Ovary (tissue), 9 donors: ENCODE results near the gene FAM184B. TPM values are rescaled to one million over a fixed set of nuclear protein-coding genes. Genes with fewer than 3 reads are reported as not detected.

ENCODE experiments used
- DNase-seq, 5 donors: peaks; one replicate each; pipeline ENCODE4 v3.0.0-alpha.2; 2019 to 2020
- H3K27ac ChIP-seq, 2 donors: fragments of 200-600 bp; one replicate each; pipeline versions ENCODE4 v1.5.1 to v1.8.0; 2019 to 2022
- H3K27me3 ChIP-seq: fragments of 200-600 bp; one replicate; pipeline ENCODE4 v1.8.0; 2022
- H3K36me3 ChIP-seq: fragments of 200-600 bp; sonication (generic); one replicate; pipeline ENCODE4 v1.5.1; 2019
- H3K4me1 ChIP-seq: one replicate; pipeline ENCODE4 v1.8.1; 2013; ENCODE audit warnings: mild to moderate bottlenecking, moderate library complexity; ENCODE audit not compliant: insufficient read depth
- H3K4me3 ChIP-seq: fragments of 200-600 bp; sonication (generic); one replicate; pipeline ENCODE4 v1.5.1; 2017
- H3K9me3 ChIP-seq, 2 donors: fragments of 200-600 bp in 1 of 2; sonication (generic) in 1 of 2; one replicate each; pipeline versions ENCODE4 v1.5.1 to v1.8.1; 2013 to 2019; ENCODE audit warnings: mild to moderate bottlenecking in 1 of 2, moderate library complexity in 1 of 2
- EP300 ChIP-seq: sonication (generic); formaldehyde crosslinking; IDR thresholded peaks from one replicate; pipeline ENCODE4 v1.6.1; 2017; ENCODE audit warnings: antibody characterized with exemption
- POLR2A ChIP-seq: fragments of 450-650 bp; IDR thresholded peaks from one replicate; pipeline ENCODE4 v1.6.1; 2017; ENCODE audit warnings: antibody characterized with exemption, mild to moderate bottlenecking, moderate library complexity
- WGBS, 3 donors: extraction: QIAGEN DNeasy Blood & Tissue Kit in 1 of 3; methylation state at CpG; one replicate each; pipeline versions ENCODE4 v1.1.5 to v1.1.7; 2013 to 2017; 5-methylcytosine and 5-hydroxymethylcytosine counted together
- intact Hi-C, 4 donors: fragments of 100-400 bp; cut with DNase I; formaldehyde crosslinking; loops; one replicate each; pipeline versions ENCODE4 v1.11.0 to v1.15.1; 2022 to 2023
- polyA plus RNA-seq, 2 donors: library from polyadenylated mRNA; stranded (reverse); fragments of 200-250 nt in 1 of 2; fragments of 350-450 nt in 1 of 2; fragmentation: Illumina TruSeq in 1 of 2; extraction: RNeasy Lipid Tissue Mini Kit (QIAGEN cat#74804) in 1 of 2; gene quantifications; one replicate each; pipeline ENCODE4 v1.2.3, GENCODE V29; 2013 to 2014
- total RNA-seq, 7 donors: library from RNA; depleted of rRNA in 2 of 7; stranded (reverse); fragments of >200 nt in 2 of 7; fragmentation: NEBNext Ultra II Directional in 3 of 7; extraction: Animal tissue kit (Norgen Biotek cat#: 25700) in 3 of 7; gene quantifications; one replicate each; pipeline versions ENCODE4 v1.1.0 to v1.2.4, GENCODE V29; 2016 to 2023
- TF ChIP-seq, protein P1 (sequence below), 3 donors: fragments of 450-650 bp in 2 of 3; fragments of 200-600 bp in 1 of 3; IDR thresholded peaks; one replicate each; pipeline versions ENCODE4 v1.5.1 to v1.8.0; 2016 to 2022; ENCODE audit warnings: antibody characterized with exemption in 3 of 3, mild to moderate bottlenecking in 1 of 3
- donor health status: DM: no; HTN: no; CAD: no; lungs with moderate emphysema.
- donor health status: DM: no; HTN: no; CAD: no.
- donor health status: Bipolar disorder and iron deficiency.
- donor health status: DM: yes; HTN: yes; CAD: no.
- donor health status: DM: no; HTN: no; CAD: no.
- donor health status: DM: yes; HTN: yes; CAD: no.

The FAM184B gene
- total and polyA plus RNA-seq, 9 donors = 0.03 to 0.17 (median 0.04) TPM; not detected in 5

DNA sequence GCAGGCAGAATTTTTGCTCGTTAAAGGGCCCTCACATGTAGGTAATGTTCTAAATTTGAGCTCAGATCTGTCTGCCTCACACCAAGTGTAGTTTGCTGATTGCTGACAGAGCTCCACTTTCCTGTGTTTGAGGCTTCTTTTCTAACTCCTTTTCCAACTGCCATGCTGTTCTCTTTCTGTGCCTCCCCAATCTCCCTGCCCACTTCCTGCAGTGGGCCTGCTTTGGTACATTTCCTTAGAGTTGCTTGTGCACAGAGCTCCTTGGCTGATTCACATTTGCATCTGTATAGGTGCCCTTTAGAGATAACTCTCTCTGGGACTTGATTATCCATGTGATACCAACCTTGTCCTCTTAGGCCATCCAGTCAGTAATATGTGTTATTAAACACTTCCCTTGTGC, 162.5 kb downstream of the FAM184B start:
- no peaks in the 10 kb centered on the region for H3K27me3 ChIP-seq
- intact Hi-C loops = loop anchor here in 1 of 4 donors (5.0 kb wide), 2 partner anchors 42 to 57 kb away; partner anchors contain the start of gene LAP3
- WGBS, 3 donors = 0 to 31% (median 0%) methylated on average over 1 of the region's 1 CpG
- H3K9me3 ChIP-seq = no peaks in the 10 kb centered on the region
- no peak overlapping the region for H3K4me3 ChIP-seq
- peaks cover 8% of the 10 kb centered on the region for H3K4me1 ChIP-seq
- no peak for DNase-seq
- H3K36me3 ChIP-seq = no peaks in the 10 kb centered on the region
- TF ChIP-seq, protein P1, sequence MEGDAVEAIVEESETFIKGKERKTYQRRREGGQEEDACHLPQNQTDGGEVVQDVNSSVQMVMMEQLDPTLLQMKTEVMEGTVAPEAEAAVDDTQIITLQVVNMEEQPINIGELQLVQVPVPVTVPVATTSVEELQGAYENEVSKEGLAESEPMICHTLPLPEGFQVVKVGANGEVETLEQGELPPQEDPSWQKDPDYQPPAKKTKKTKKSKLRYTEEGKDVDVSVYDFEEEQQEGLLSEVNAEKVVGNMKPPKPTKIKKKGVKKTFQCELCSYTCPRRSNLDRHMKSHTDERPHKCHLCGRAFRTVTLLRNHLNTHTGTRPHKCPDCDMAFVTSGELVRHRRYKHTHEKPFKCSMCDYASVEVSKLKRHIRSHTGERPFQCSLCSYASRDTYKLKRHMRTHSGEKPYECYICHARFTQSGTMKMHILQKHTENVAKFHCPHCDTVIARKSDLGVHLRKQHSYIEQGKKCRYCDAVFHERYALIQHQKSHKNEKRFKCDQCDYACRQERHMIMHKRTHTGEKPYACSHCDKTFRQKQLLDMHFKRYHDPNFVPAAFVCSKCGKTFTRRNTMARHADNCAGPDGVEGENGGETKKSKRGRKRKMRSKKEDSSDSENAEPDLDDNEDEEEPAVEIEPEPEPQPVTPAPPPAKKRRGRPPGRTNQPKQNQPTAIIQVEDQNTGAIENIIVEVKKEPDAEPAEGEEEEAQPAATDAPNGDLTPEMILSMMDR (IDR thresholded peaks at IDR 0.05) = no peak
- TF ChIP-seq POLR2A = no peak
- TF ChIP-seq EP300 = no peak
- no peak overlapping the region for H3K27ac ChIP-seq

DNA sequence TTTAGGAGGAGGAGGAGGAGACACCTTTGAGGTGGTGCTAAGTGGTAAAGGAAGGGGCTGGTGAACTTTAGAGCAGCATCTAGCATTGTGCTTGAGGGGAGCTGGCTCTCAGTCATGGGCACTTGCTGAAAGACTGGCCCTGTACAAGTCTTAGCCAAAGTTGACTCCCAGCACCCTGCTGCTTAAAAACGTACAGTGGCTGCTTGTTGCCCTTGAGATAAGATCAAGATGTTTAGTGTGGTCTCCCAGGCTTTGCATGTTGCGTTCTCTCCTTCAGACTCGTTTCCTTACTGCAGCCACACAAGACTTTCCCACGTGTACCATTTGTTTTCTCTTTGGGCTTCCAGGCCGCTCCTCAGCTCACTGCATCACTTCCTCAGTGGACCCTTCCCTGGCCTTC, 165.1 kb downstream of the FAM184B start:
- Histone ChIP-seq H3K36me3 (no peaks in the 10 kb centered on the region), H3K4me3 (no peak overlapping the region), H3K27me3 (no peaks in the 10 kb centered on the region), H3K4me1 (peaks cover 8% of the 10 kb centered on the region), H3K9me3 (no peaks in the 10 kb centered on the region), H3K27ac (no peak overlapping the region)
- 51 to 60% (median 53%) methylated on average over 5 of the region's 5 CpGs for WGBS, 3 donors
- no peak for DNase-seq
- no peak for TF ChIP-seq EP300
- TF ChIP-seq, protein P1 (IDR thresholded peaks at IDR 0.05) = no peak
- TF ChIP-seq POLR2A = no peak
- intact Hi-C loops = loop anchor here in 1 of 4 donors (5.0 kb wide), 2 partner anchors 39 to 54 kb away; partner anchors contain the start of gene LAP3

DNA sequence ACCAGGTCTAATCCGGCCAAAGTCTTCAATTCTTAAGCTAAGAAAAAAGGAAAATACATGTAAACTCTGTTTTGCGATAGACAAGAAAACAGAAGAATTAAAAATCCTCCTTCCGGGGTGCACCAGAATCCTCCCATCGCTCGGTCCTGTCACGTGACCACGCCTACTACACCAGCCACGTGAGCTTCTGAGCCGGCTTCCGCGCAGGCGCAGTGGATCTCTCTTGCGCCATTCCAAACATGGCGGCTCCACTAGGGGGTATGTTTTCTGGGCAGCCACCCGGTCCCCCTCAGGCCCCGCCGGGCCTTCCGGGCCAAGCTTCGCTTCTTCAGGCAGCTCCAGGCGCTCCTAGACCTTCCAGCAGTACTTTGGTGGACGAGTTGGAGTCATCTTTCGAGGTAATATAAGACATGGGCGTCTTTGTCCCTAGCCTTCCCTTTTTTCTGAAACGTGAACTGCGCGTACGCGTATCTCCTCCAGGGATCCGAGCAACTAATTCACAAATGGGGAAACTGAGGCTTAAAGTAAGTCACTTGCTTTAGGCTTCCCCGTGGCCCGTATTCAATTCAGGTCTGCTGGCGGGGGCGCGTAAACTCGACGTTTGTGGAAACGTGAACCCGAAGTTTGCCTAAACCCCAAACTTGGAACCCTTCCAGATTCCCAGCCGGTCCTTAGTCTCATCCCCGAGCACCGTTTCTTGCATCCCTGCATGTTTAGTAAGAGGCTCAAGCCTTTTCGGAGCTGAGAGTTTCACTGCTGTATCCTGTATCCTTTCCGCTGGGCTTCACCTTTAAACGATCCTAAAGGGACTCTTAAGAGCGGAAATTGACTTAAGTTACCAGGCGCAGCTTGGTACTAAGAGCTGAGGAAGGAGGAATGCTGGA, 166.8 kb downstream of the FAM184B start, which contains the start of gene MED28:
Gene MED28, plus strand, starts transcription at position 226 of the 884 bp plus-strand sequence. Its CDS starts 14 bp downstream, at position 240.
- WGBS, 3 donors = 0 to 1% (median 0%) methylated on average over 45 to 46 of the region's 46 CpGs
- Histone ChIP-seq H3K4me1 (peaks cover 8% of the 10 kb centered on the region), H3K36me3 (no peaks in the 10 kb centered on the region), H3K4me3 (peak within 1 kb of the TSS; percentile 84), H3K27me3 (no peaks in the 10 kb centered on the region), H3K9me3 (no peaks in the 10 kb centered on the region), H3K27ac (peak within 1 kb of the TSS; percentile 56 to 68)
- intact Hi-C loops = loop anchor here in 2 of 4 donors (5.0 kb wide), 2 partner anchors 37 to 52 kb away; partner anchors contain the start of gene LAP3 (in 2 of the 2)
- peak; percentile 94 to 97 (median 97) for DNase-seq
- TF ChIP-seq EP300 (no peak), POLR2A (peak; percentile 93)
- TF ChIP-seq, protein P1 (IDR thresholded peaks at IDR 0.05) = peak in 1 of 3 donors; percentile 28

DNA sequence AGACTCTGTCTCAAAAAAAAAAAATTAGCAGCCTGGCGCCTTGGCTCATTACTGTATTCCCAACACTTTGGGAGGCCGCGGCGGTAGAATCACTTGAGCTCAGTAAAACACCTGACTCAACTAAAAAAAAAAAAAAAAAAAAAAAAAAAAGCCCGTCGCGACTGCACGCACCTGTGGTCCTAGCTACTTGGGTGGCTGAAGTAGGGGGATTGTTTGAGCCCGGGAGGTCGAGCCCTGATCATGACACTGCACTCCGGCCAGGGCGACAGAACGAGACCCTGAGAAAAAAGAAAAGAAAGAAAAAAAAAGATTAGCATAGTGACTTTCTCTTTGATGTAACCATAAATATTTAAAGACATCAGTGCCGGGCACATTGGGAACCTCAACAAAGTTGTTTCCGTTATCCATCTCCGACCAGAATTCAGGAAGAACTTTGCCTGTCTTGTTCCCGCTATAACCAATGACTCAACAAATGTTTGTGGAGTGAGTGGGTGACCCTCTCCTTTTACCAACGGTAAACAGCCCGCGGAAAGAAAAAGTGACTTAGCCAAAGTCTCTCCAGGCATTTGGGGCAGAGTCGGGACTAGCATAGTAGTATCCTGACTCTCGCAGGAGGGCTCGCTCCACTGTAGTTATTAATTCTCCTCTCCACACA, 167.5 kb downstream of the FAM184B start:
- Histone ChIP-seq H3K27me3 (no peaks in the 10 kb centered on the region), H3K36me3 (no peaks in the 10 kb centered on the region), H3K9me3 (no peaks in the 10 kb centered on the region), H3K27ac (peak overlapping the region; percentile 56 to 68), H3K4me3 (peak overlapping the region; percentile 84), H3K4me1 (peaks cover 8% of the 10 kb centered on the region)
- peak in 1 of 5 donors; percentile 15 for DNase-seq
- 0 to 2% (median 1%) methylated on average over 23 of the region's 23 CpGs for WGBS, 3 donors
- TF ChIP-seq POLR2A (no peak), EP300 (no peak)
- TF ChIP-seq, protein P1 (IDR thresholded peaks at IDR 0.05) = no peak
- intact Hi-C loops = loop anchor here in 1 of 4 donors (5.0 kb wide), 1 partner anchor 37 kb away; the partner anchor contains the start of gene LAP3
